Left lung (tissue), 10 donors: ENCODE measurements around the gene XRN2. TPM values are rescaled to one million over a fixed set of nuclear protein-coding genes. Genes with fewer than 3 reads are reported as not detected.
A peak's percentile ranks its signal among the peaks of the same experiment; 100 is the strongest.

Source experiments
- ATAC-seq: fragments of 200-7000 bp; cut with Tn5 transposase; one replicate; pipeline ENCODE4 v1.9.1; 2020; ENCODE audit warnings: moderate library complexity
- DNase-seq, 4 donors: peaks; one replicate each; pipeline ENCODE4 v3.0.0-alpha.2; 2013 to 2020
- H3K27ac ChIP-seq, 2 donors: fragments of 200-600 bp; sonication (generic) in 1 of 2; one replicate each; pipeline versions ENCODE4 v1.5.0 to v1.8.0; 2020 to 2021
- H3K27me3 ChIP-seq, 2 donors: fragments of 200-600 bp; sonication (generic) in 1 of 2; one replicate each; pipeline versions ENCODE4 v1.5.0 to v1.8.0; 2020 to 2021
- H3K36me3 ChIP-seq, 2 donors: fragments of 200-600 bp; sonication (generic) in 1 of 2; one replicate each; pipeline versions ENCODE4 v1.5.0 to v1.8.0; 2020 to 2021
- H3K4me1 ChIP-seq, 2 donors: fragments of 200-600 bp; one replicate each; pipeline ENCODE4 v1.8.0; 2021
- H3K4me3 ChIP-seq, 2 donors: fragments of 200-600 bp; sonication (generic) in 1 of 2; one replicate each; pipeline versions ENCODE4 v1.5.0 to v1.8.0; 2020 to 2021; ENCODE audit warnings: mild to moderate bottlenecking in 1 of 2
- H3K9me3 ChIP-seq, 2 donors: fragments of 200-600 bp; sonication (generic) in 1 of 2; one replicate each; pipeline versions ENCODE4 v1.5.0 to v1.8.0; 2020 to 2021
- intact Hi-C, 2 donors: fragments of 100-400 bp; cut with DNase I; formaldehyde crosslinking; loops; one replicate each; pipeline versions ENCODE4 v1.11.2 to v1.14.2; 2022
- polyA plus RNA-seq, 6 donors: library from polyadenylated mRNA; unstranded; fragments of 120-200 nt; gene quantifications; one replicate each; pipeline ENCODE4 v1.2.1, GENCODE V29; 2013; ENCODE audit not compliant: insufficient read length in 6 of 6
- total RNA-seq, 2 donors: library from RNA; stranded (reverse); fragmentation: NEBNext Ultra II Directional; extraction: Animal tissue kit (Norgen Biotek cat#: 25700); gene quantifications; one replicate each; pipeline ENCODE4 v1.2.1, GENCODE V29; 2021
- TF ChIP-seq, protein P1 (sequence below), 2 donors: fragments of 200-600 bp; sonication (generic) in 1 of 2; IDR thresholded peaks; one replicate each; pipeline versions ENCODE4 v1.5.0 to v1.8.0; 2021; ENCODE audit warnings: antibody characterized with exemption in 2 of 2
- donor health status: DM: no; HTN: yes; CAD: no.
- donor health status: DM: no; HTN: no; CAD: no.

Gene XRN2
- total and polyA plus RNA-seq, 8 donors, result 45.9 to 90.2 (median 77.8) TPM

DNA sequence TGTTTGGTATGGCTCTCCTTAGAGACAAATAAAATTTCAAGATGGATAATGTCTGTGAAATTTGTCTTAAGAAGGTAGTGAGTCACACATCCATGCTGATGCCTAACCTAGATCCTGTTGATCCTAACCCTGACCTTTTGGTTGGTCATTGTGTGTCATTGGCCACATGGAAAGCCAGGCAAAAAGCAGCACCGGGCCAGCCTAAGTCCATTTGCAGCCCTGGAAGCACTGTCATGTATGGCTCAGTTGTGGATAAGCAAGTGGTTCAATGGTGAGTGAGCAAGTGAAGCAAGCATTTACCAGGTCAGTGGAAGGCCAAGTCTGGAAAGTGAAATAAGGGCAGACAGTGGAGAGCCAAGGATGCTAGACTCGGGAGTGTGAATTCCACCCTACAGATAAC, 12.1 kb upstream of the XRN2 start:
- peaks cover 0 to 10% of the 10 kb centered on the region in 2 donors for H3K27me3 ChIP-seq
- no peak for DNase-seq
- no peak overlapping the region for H3K4me3 ChIP-seq
- no peaks in the 10 kb centered on the region for H3K4me1 ChIP-seq
- no peak for ATAC-seq
- TF ChIP-seq, protein P1, sequence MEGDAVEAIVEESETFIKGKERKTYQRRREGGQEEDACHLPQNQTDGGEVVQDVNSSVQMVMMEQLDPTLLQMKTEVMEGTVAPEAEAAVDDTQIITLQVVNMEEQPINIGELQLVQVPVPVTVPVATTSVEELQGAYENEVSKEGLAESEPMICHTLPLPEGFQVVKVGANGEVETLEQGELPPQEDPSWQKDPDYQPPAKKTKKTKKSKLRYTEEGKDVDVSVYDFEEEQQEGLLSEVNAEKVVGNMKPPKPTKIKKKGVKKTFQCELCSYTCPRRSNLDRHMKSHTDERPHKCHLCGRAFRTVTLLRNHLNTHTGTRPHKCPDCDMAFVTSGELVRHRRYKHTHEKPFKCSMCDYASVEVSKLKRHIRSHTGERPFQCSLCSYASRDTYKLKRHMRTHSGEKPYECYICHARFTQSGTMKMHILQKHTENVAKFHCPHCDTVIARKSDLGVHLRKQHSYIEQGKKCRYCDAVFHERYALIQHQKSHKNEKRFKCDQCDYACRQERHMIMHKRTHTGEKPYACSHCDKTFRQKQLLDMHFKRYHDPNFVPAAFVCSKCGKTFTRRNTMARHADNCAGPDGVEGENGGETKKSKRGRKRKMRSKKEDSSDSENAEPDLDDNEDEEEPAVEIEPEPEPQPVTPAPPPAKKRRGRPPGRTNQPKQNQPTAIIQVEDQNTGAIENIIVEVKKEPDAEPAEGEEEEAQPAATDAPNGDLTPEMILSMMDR (IDR thresholded peaks at IDR 0.05), result no peak
- no peak overlapping the region for H3K27ac ChIP-seq
- intact Hi-C loops, result no loop called here
- H3K9me3 ChIP-seq, result peaks cover 0 to 2% of the 10 kb centered on the region in 2 donors
- no peaks in the 10 kb centered on the region for H3K36me3 ChIP-seq

DNA sequence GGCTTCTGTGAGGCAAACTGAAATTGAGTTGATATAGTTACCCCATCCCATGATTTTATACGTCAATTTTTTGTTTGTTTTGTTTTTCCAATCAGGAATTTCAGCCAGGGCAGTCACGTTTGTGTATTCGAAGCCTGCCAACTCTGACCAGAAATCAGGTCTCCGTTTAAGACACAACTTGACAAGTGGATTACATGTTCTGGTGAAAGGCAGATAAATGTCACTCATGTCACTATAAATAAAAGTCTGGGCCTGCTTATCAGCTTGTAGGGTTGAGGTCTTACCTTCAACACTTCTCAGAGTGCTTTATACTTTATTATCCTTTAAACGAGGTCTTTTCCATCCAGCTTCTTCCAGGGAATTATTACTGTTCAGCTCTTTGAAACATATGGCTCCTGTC, 8.4 kb upstream of the XRN2 start:
- TF ChIP-seq, protein P1 (IDR thresholded peaks at IDR 0.05), result no peak
- Histone ChIP-seq H3K9me3 (no peaks in the 10 kb centered on the region), H3K4me3 (no peak overlapping the region), H3K4me1 (no peaks in the 10 kb centered on the region), H3K36me3 (no peaks in the 10 kb centered on the region), H3K27ac (no peak overlapping the region), H3K27me3 (peaks cover 0 to 5% of the 10 kb centered on the region in 2 donors)
- ATAC-seq (no peak), DNase-seq (no peak)
- intact Hi-C loops, result no loop called here

DNA sequence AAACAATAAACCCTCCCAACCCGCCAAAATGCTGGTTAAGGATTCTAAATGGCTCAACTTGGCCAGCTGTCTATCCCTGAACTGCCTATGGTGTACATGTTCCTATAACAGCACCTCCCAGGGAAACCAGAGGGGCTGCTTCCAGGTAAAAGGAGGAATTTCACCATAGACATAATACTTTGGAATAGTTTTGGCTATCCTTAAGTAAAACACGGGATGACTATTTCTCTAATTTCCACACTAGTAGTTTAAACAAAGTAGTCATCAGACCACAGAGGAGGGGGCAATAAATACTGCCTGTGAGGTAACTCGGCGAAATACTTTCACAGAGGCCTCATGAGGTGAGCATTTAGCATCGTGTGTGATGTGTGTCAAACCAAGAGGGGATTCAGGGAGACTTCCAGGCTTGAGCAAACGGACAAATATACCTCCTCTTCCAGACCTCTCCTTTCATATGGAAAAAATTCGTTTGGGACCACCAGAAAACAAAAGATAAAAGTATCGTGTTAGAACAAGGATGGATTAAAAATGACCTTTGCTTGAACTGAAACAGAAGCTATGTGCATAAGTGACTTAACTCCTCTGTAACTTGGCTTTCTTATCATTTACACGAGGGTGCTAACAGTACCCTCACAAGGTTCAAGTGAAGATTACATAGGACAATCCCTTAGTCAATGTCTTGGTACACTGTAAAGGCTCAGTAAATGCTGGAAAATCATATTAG, 1.0 kb upstream of the XRN2 start:
- intact Hi-C loops, result no loop called here
- DNase-seq, result no peak

DNA sequence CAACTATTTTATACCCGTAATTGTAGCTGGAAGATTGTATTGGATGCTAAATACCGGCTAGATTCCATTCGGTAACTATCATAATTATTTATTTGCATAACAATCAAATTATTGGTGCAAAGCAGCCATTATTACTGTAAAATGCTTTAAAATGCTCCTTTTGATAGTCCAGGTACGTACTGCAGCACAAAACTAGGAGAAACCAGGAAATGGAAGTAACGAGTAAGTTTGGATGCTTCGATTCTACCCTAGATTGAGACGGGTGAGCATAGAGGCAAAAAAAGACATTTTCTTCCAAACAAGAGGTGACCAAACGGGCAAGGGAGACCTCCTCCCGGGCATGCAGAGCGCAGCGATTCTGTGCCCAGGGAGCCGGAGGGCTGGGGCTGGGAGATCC, 469 bp upstream of the XRN2 start:
- Histone ChIP-seq H3K4me1 (peaks cover 9 to 45% of the 10 kb centered on the region in 2 donors), H3K36me3 (peaks cover 0 to 12% of the 10 kb centered on the region in 2 donors), H3K9me3 (no peaks in the 10 kb centered on the region), H3K4me3 (peak overlapping the region; percentile 76 to 90), H3K27ac (peak overlapping the region; percentile 97 to 98), H3K27me3 (no peaks in the 10 kb centered on the region)
- ATAC-seq, result peak; percentile 58
- intact Hi-C loops, result no loop called here
- TF ChIP-seq, protein P1 (IDR thresholded peaks at IDR 0.05), result no peak
- DNase-seq, result no peak

More for the DNA sequence above, 1.0 kb upstream of the XRN2 start:
- no peak for ATAC-seq
- TF ChIP-seq, protein P1 (IDR thresholded peaks at IDR 0.05), result no peak
- H3K36me3 ChIP-seq, result peaks cover 0 to 12% of the 10 kb centered on the region in 2 donors
- H3K4me3 ChIP-seq, result peak overlapping the region; percentile 76 to 90
- H3K27me3 ChIP-seq, result no peaks in the 10 kb centered on the region
- H3K4me1 ChIP-seq, result peaks cover 9 to 40% of the 10 kb centered on the region in 2 donors
- H3K27ac ChIP-seq, result peak overlapping the region; percentile 97 to 98
- no peaks in the 10 kb centered on the region for H3K9me3 ChIP-seq

DNA sequence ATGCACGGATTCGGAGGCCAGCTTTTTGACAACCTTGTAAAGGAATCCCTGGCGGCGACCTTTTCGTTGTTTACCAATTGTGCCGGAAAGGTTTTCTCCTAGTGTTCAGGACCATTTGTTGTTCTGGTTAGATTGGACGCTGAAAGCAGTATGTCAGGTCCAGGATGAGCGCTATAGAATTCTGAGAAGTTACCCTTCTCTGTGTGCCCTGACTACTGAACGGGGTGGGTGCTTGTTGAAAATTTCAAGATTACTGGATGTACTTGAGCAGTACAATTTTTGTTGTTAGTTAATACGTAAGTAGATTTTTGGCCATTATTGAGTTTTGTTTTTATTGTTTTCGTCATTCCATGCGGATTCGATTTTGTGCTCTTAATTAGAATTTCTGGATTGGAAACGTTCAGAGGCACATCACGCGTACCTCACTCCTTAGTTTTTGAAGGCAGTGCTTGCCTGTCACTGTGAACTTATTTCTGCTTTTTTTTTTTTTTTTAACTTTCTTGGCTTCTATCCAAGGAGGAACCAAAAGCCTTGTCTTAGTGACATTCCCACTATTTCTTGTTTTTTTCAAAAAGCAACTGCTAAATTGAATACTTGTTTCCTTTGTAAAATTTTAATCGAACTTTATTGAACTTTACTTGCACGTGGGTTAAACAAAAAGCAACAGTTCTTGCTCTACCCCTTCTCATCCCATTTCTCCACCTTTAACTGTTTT, 898 bp downstream of the XRN2 start:
- Histone ChIP-seq H3K4me1 (peaks cover 9 to 46% of the 10 kb centered on the region in 2 donors), H3K27ac (peak overlapping the region; percentile 97 to 98), H3K27me3 (no peaks in the 10 kb centered on the region), H3K9me3 (no peaks in the 10 kb centered on the region), H3K36me3 (peaks cover 0 to 12% of the 10 kb centered on the region in 2 donors), H3K4me3 (peak overlapping the region; percentile 76 to 90)
- ATAC-seq (peak; percentile 9), DNase-seq (peak in 2 of 4 donors; percentile 19 to 23)
- intact Hi-C loops, result no loop called here
- TF ChIP-seq, protein P1 (IDR thresholded peaks at IDR 0.05), result no peak
